Adrenal gland (tissue), 5 donors: ENCODE results near the gene SMYD1.

Source experiments
- POLR2A ChIP-seq, 2 donors: fragments of 450-650 bp; IDR thresholded peaks; one replicate each; pipeline ENCODE4 v1.6.1; 2017; ENCODE audit warnings: antibody characterized with exemption in 2 of 2, mild to moderate bottlenecking in 2 of 2, moderate library complexity in 1 of 2
- TF ChIP-seq, protein P1 (sequence below), 6 experiments: fragments of 450-650 bp in 4 of 6; fragments of 200-600 bp in 2 of 6; sonication (generic) in 1 of 6; IDR thresholded peaks; 1 replicate in 5 of 6; 2 replicates in 1 of 6; pipeline versions ENCODE4 v1.5.1 to v1.8.0; 2016 to 2021; ENCODE audit warnings: antibody characterized with exemption in 6 of 6, mild to moderate bottlenecking in 2 of 6, moderate library complexity in 1 of 6
- donor health status: DM: no; HTN: no; CAD: no.

DNA sequence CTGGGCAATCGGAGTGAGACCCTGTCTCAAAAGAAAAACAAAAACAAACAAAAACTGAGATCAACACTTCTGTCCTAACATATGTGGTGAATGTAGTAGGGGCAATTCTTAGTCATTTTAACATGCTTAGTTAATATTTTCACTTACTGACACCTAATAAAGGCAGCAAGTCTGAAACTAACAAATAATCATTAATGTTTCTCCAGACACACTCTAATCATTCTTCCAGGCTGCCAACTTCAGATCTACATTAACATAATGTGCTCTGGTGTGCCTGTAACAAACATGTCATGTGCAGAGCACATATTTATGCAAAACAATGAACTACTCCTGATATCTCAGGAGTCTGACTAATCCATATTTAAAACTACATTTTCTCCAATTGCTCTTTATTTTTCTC is 18.0 kb upstream of the SMYD1 start:
- TF ChIP-seq, protein P1, sequence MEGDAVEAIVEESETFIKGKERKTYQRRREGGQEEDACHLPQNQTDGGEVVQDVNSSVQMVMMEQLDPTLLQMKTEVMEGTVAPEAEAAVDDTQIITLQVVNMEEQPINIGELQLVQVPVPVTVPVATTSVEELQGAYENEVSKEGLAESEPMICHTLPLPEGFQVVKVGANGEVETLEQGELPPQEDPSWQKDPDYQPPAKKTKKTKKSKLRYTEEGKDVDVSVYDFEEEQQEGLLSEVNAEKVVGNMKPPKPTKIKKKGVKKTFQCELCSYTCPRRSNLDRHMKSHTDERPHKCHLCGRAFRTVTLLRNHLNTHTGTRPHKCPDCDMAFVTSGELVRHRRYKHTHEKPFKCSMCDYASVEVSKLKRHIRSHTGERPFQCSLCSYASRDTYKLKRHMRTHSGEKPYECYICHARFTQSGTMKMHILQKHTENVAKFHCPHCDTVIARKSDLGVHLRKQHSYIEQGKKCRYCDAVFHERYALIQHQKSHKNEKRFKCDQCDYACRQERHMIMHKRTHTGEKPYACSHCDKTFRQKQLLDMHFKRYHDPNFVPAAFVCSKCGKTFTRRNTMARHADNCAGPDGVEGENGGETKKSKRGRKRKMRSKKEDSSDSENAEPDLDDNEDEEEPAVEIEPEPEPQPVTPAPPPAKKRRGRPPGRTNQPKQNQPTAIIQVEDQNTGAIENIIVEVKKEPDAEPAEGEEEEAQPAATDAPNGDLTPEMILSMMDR (IDR thresholded peaks at IDR 0.05): no peak
- TF ChIP-seq POLR2A (IDR thresholded peaks at IDR 0.05): no peak
